HG03025 (cell line): Measurements from ENCODE around the gene MACROD2.

Experiments
- ATAC-seq: cut with Tn5 transposase; IDR thresholded peaks from one replicate; pipeline ENCODE4 v1.9.1; 2021; ENCODE audit warnings: mild to moderate bottlenecking, moderate library complexity; ENCODE audit not compliant: unreplicated experiment, low FRiP score

Gene MACROD2

GRCh38 chr20:15599961-15600360, 1604.6 kb downstream of the MACROD2 start:
- no peak for ATAC-seq

- no peak for ATAC-seq
Measured at GRCh38 chr20:15600565-15600964, 1605.2 kb downstream of the MACROD2 start.

GRCh38 chr20:15603506-15603905, 1608.2 kb downstream of the MACROD2 start:
- no peak for ATAC-seq

- ATAC-seq = no peak
Measured at GRCh38 chr20:15603978-15604805, 1608.9 kb downstream of the MACROD2 start.

GRCh38 chr20:15609921-15610320, 1614.6 kb downstream of the MACROD2 start:
- no peak for ATAC-seq

- no peak for ATAC-seq
Measured at GRCh38 chr20:15610787-15611186, 1615.5 kb downstream of the MACROD2 start.

- no peak for ATAC-seq
Measured at GRCh38 chr20:15611541-15611940, 1616.2 kb downstream of the MACROD2 start.

- ATAC-seq = no peak
Measured at GRCh38 chr20:15612198-15612597, 1616.9 kb downstream of the MACROD2 start.

- ATAC-seq = no peak
Measured at GRCh38 chr20:15612769-15613168, 1617.5 kb downstream of the MACROD2 start.

- ATAC-seq = no peak
Measured at GRCh38 chr20:15613530-15613929, 1618.2 kb downstream of the MACROD2 start.

- ATAC-seq = no peak
Measured at GRCh38 chr20:15616626-15617025, 1621.3 kb downstream of the MACROD2 start.

- ATAC-seq = no peak
Measured at GRCh38 chr20:15618110-15618509, 1622.8 kb downstream of the MACROD2 start.

GRCh38 chr20:15618912-15619311, 1623.6 kb downstream of the MACROD2 start:
- no peak for ATAC-seq

- ATAC-seq = no peak
Measured at GRCh38 chr20:15619341-15619740, 1624.0 kb downstream of the MACROD2 start.

GRCh38 chr20:15619816-15620215, 1624.5 kb downstream of the MACROD2 start:
- ATAC-seq = no peak

- ATAC-seq = no peak
Measured at GRCh38 chr20:15622368-15622767, 1627.1 kb downstream of the MACROD2 start.

- no peak for ATAC-seq
Measured at GRCh38 chr20:15623215-15623614, 1627.9 kb downstream of the MACROD2 start.

- no peak for ATAC-seq
Measured at GRCh38 chr20:15625981-15626380, 1630.7 kb downstream of the MACROD2 start.

GRCh38 chr20:15627089-15627488, 1631.8 kb downstream of the MACROD2 start:
- ATAC-seq = no peak

- ATAC-seq = no peak
Measured at GRCh38 chr20:15627501-15627903, 1632.2 kb downstream of the MACROD2 start.

- ATAC-seq = no peak
Measured at GRCh38 chr20:15628851-15629353, 1633.6 kb downstream of the MACROD2 start.

GRCh38 chr20:15630360-15630759, 1635.0 kb downstream of the MACROD2 start:
- ATAC-seq = no peak
